GM20000 (cell line): Measurements from ENCODE around the gene DXO.

Source experiments
- DNase-seq: peaks from one replicate; pipeline ENCODE4 v3.0.0; 2012; ENCODE audit warnings: low spot score
- TF ChIP-seq, protein P1 (sequence below): IDR thresholded peaks from 2 replicates; pipeline ENCODE4 v1.5.1; 2012; ENCODE audit warnings: mild to moderate bottlenecking, control low read depth; ENCODE audit errors: extremely low read depth, missing control alignments

Gene DXO

DNA sequence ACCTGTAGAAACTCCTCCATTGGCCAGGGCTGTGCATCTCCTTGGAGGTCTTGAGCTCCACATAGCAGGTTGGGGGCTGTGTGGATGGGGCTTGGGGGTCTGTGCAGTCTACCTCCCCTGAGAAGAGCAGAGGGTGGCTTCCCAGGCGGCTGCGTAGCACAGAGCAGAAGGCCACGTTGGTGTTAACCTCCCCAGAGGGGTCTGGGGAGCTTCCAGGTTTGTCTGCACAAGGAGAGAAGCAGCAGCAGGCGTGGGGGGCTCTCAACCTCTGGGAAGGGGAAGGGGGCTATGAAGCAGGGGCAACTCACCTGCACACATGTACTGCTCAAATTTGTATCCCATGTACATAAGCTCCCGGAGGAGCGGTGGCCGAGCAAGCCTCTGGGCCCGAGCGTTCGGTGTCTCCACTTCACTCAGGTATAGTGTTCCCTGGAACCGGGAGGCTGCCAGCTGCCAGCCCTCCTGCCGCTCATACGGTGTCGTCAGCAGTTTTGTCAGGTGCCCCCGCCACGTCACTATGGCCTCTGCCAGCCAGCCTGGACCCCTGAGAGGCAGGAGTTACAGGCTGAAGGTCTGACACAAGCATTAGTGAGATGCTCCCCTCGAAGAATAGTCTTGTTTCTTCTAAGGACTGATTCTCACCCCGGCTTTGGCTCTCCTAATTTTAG lies 1.2 kb downstream of the DXO start:
- TF ChIP-seq, protein P1, sequence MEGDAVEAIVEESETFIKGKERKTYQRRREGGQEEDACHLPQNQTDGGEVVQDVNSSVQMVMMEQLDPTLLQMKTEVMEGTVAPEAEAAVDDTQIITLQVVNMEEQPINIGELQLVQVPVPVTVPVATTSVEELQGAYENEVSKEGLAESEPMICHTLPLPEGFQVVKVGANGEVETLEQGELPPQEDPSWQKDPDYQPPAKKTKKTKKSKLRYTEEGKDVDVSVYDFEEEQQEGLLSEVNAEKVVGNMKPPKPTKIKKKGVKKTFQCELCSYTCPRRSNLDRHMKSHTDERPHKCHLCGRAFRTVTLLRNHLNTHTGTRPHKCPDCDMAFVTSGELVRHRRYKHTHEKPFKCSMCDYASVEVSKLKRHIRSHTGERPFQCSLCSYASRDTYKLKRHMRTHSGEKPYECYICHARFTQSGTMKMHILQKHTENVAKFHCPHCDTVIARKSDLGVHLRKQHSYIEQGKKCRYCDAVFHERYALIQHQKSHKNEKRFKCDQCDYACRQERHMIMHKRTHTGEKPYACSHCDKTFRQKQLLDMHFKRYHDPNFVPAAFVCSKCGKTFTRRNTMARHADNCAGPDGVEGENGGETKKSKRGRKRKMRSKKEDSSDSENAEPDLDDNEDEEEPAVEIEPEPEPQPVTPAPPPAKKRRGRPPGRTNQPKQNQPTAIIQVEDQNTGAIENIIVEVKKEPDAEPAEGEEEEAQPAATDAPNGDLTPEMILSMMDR: no peak
- DNase-seq: no peak

DNA sequence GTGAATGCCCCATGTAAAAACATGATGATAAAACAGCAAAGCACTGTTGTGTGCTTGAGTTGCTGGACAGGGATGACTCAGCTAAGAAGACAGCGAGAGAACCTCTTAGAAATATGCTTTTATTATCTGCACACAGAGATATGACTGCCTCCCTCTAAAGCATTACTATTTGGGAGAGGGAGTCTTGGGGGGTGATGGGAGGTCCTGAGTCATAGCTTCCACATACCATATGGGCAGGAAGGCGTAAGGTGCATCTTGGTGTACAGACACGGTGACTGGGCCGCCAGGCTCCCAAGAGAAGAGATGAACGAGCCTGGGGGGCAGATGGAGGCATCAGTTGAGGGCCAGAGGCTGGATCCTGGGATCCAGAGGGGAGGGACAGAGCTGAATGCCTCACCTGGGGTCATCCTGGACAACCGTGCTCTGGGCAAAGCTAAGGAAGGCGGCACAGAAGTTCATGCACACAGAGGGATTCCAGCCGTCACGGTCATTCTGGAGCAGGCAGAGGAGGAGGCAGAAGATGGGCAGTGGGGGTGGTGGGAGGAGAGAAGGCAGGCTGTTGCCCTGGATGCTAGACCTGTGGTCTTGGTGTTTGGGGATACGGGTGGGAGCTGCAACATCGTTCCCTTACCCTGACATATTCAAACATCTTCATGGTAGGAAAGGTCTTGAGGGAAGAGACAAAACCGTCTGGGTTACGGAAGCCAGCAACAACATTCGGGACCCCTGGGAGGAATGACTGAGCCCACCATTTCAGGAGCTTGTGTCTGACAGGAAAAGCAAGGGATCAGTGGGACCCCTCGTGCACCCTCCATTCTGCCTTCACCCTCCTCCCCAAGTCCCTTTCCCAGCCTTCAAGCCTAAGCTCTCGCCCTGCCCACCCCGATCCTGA lies 2.0 kb downstream of the DXO start:
- DNase-seq: no peak
- TF ChIP-seq, protein P1: no peak

DNA sequence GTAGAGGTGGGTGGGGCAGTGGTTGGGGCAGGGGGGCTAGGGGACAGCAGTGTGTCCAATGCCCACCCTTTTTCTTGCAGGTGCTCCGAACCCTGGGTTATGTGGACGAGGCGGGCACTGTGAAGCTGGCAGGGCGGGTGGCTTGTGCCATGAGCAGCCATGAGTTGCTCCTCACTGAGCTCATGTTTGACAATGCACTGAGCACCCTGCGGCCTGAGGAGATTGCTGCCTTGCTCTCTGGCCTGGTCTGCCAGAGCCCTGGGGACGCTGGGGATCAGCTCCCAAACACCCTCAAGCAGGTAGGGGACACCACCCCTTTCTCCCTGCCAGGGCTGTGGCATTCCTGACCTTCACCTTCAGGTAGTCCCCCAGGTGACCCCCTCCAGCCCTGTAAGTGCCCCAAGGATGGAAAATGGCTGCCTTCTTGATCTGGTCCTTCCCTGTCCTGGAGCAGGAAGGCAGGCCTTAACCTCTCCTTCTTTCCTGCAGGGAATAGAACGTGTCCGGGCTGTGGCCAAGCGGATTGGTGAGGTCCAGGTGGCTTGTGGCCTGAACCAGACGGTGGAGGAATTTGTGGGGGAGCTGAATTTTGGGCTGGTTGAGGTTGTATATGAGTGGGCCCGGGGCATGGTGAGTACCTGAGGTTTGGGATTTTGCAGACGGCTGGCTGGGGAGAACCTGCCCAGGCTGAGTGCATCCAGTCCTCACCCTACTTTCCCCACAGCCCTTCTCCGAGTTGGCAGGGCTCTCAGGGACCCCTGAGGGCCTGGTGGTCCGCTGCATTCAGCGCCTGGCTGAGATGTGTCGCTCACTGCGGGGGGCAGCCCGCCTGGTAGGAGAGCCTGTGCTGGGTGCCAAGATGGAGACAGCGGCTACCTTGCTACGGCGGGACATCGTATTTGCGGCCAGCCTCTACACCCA lies 2.9 kb downstream of the DXO start:
- TF ChIP-seq, protein P1: no peak
- no peak for DNase-seq

DNA sequence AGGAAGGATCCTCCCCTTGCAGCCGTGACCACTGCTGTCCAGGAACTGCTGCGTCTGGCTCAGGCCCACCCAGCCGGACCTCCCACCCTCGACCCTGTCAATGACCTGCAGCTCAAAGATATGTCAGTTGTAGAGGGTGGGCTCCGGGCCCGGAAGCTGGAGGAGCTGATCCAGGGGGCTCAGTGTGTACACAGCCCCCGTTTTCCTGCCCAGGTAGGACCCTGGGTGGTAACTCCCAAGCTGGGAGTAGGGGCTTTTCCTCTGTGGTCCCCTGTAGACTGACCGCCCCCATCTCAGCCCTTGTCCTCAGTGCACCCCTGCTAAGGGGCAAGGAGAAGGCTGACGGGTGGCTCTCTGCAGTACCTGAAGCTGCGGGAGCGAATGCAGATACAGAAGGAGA lies 3.6 kb downstream of the DXO start:
- TF ChIP-seq, protein P1: no peak
- DNase-seq: no peak

DNA sequence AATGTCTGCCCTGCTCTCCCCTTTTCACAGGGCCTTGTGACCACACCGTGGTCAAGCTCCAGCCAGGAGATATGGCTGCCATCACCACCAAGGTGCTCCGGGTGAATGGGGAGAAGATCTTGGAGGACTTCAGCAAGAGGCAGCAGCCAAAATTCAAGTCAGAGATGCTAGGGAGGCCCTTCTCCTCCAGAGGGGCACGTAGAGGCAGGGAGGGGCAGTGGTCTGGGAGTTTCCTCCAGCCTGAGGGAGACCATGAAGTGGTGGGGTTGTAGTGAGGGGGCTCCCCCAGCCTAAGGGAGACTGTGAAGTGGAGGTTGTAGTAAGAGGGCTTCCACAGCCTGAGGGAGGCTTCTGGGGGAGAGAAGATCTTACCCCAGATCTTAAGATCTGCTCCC lies 4.0 kb downstream of the DXO start:
- DNase-seq: no peak
- TF ChIP-seq, protein P1: no peak

DNA sequence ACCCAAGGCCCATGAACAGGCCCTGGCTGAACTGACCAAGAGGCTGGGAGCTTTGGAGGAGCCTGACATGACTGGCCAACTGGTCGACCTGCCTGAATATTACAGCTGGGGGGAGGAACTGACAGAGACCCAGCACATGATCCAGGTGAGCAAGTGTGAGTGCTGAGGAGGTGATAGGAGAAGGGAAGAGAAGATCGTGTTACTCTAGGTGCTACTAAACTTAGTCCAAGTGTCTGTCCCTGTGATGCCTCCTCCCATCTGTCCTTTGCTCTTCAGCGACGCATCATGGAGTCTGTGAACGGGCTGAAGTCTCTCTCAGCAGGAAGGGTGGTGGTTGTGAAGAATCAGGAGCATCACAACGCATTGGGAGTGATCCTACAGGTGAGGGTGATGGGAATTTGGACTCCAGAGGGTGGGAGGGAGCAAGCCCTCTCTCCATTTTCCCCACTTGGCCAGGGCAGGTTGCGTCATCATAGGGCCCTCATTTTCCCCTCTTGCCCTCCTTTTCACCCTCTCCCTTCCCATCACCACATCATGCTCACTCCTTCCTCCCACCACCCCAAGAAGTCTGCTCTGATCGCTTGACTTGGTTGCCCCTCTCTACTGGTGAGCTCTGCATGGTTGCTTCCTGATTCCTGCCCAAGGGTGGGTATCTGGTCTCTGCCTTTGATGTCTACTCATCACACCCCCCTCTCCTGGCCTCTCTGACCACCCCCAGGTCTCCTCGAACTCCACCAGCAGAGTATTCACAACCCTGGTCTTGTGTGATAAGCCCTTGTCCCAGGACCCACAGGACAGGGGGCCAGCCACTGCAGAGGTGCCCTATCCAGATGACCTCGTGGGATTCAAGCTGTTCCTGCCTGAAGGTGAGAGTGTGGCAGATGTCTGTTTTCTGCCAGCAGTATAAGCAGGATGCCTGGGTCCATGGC lies 4.7 kb downstream of the DXO start:
- no peak for DNase-seq

More for the DNA sequence above, 4.7 kb downstream of the DXO start:
- TF ChIP-seq, protein P1: no peak
